ENCODE data around the gene ZNF595. TPM values are rescaled to one million over a fixed set of nuclear protein-coding genes. Genes with fewer than 3 reads are reported as not detected.
"Not testable (repeated sequence)": the region's sequence is repeated elsewhere in the genome, so short reads cannot be mapped to it uniquely, and the experiment has no call there.

The ZNF595 gene
- total RNA-seq, 6 experiments from 2014 or later = 5.2 to 9.3 (median 7.0) TPM

- Histone ChIP-seq H3K27me3 (no peaks in the 10 kb centered on the region), H3K27ac (no peak overlapping the region), H3K36me3 (peaks cover 0 to 21% (median 6%) of the 10 kb centered on the region in 4 donors), H3K4me1 (no peaks in the 10 kb centered on the region), H3K4me3 (no peak overlapping the region), H3K9me3 (peaks cover 6 to 60% (median 31%) of the 10 kb centered on the region in 4 donors)
- DNase-seq (no peak), ATAC-seq (no peak)
- intact Hi-C loops (cut with DNase I) = no loop called here
- 100% methylated on average over 1 of the region's 1 CpG for WGBS (ENCODE audit: insufficient coverage, low coverage, low lambda C conversion rate, missing lambda C conversion rate)
- TF ChIP-seq CTCF (IDR thresholded peaks at IDR 0.05) = no peak
- no peak for TF ChIP-seq POLR2A (IDR thresholded peaks at IDR 0.05)
These were observed 18.7 kb downstream of the ZNF595 start for GRCh38 chr4:71830-72229.

GRCh38 chr4:85951-86350 is 32.8 kb downstream of the ZNF595 start:
- Histone ChIP-seq H3K4me3 (no peak overlapping the region), H3K36me3 (peaks cover 0 to 21% (median 0%) of the 10 kb centered on the region in 4 donors), H3K4me1 (no peaks in the 10 kb centered on the region), H3K27ac (no peak overlapping the region), H3K27me3 (no peaks in the 10 kb centered on the region), H3K9me3 (peaks cover 0 to 90% (median 55%) of the 10 kb centered on the region in 4 donors)
- 91% methylated on average over 3 of the region's 3 CpGs for WGBS (ENCODE audit: insufficient coverage, low coverage, low lambda C conversion rate, missing lambda C conversion rate)
- TF ChIP-seq POLR2A (IDR thresholded peaks at IDR 0.05) = no peak
- no peak for TF ChIP-seq CTCF (IDR thresholded peaks at IDR 0.05)
- intact Hi-C loops (cut with DNase I) = no loop called here
- ATAC-seq = no peak
- no peak for DNase-seq

- peaks cover 0 to 20% (median 0%) of the 10 kb centered on the region in 4 donors for H3K36me3 ChIP-seq
- ATAC-seq; H3K4me3 ChIP-seq; intact Hi-C loops (cut with DNase I); H3K27ac ChIP-seq; H3K4me1 ChIP-seq; DNase-seq; H3K27me3 ChIP-seq: not testable (repeated sequence)
- 100% methylated on average over 7 of the region's 7 CpGs for WGBS (ENCODE audit: insufficient coverage, low coverage, low lambda C conversion rate, missing lambda C conversion rate)
- H3K9me3 ChIP-seq = peaks cover 0 to 89% (median 54%) of the 10 kb centered on the region in 4 donors
These were observed 33.6 kb downstream of the ZNF595 start for GRCh38 chr4:86559-87324.

GRCh38 chr4:98386-98785 is 45.3 kb downstream of the ZNF595 start:
- DNase-seq = no peak
- intact Hi-C loops (cut with DNase I) = no loop called here
- Histone ChIP-seq H3K9me3 (peaks cover 0 to 30% (median 10%) of the 10 kb centered on the region in 4 donors), H3K36me3 (no peaks in the 10 kb centered on the region), H3K4me3 (no peak overlapping the region), H3K4me1 (no peaks in the 10 kb centered on the region), H3K27me3 (no peaks in the 10 kb centered on the region), H3K27ac (no peak overlapping the region)
- TF ChIP-seq CTCF (IDR thresholded peaks at IDR 0.05) = no peak
- no peak for TF ChIP-seq POLR2A (IDR thresholded peaks at IDR 0.05)
- 88% methylated on average over 1 of the region's 1 CpG for WGBS (ENCODE audit: insufficient coverage, low coverage, low lambda C conversion rate, missing lambda C conversion rate)
- no peak for ATAC-seq

GRCh38 chr4:99863-100262 is 46.7 kb downstream of the ZNF595 start:
- DNase-seq (no peak), ATAC-seq (no peak)
- H3K36me3 ChIP-seq = no peaks in the 10 kb centered on the region
- intact Hi-C loops (cut with DNase I) = no loop called here
- WGBS (ENCODE audit: insufficient coverage, low coverage, low lambda C conversion rate, missing lambda C conversion rate) = 89% methylated on average over 3 of the region's 5 CpGs
- peaks cover 0 to 23% (median 3%) of the 10 kb centered on the region in 4 donors for H3K9me3 ChIP-seq
- H3K27ac ChIP-seq = no peak overlapping the region
- no peaks in the 10 kb centered on the region for H3K4me1 ChIP-seq
- H3K4me3 ChIP-seq = no peak overlapping the region
- TF ChIP-seq CTCF (IDR thresholded peaks at IDR 0.05) (no peak), POLR2A (IDR thresholded peaks at IDR 0.05) (no peak)
- no peaks in the 10 kb centered on the region for H3K27me3 ChIP-seq
